ENCODE data around the gene ARID3C. TPM values are rescaled to one million over a fixed set of nuclear protein-coding genes. Genes with fewer than 3 reads are reported as not detected.

Gene ARID3C
- total RNA-seq, 1 donor from 2014 or later = not detected

DNA sequence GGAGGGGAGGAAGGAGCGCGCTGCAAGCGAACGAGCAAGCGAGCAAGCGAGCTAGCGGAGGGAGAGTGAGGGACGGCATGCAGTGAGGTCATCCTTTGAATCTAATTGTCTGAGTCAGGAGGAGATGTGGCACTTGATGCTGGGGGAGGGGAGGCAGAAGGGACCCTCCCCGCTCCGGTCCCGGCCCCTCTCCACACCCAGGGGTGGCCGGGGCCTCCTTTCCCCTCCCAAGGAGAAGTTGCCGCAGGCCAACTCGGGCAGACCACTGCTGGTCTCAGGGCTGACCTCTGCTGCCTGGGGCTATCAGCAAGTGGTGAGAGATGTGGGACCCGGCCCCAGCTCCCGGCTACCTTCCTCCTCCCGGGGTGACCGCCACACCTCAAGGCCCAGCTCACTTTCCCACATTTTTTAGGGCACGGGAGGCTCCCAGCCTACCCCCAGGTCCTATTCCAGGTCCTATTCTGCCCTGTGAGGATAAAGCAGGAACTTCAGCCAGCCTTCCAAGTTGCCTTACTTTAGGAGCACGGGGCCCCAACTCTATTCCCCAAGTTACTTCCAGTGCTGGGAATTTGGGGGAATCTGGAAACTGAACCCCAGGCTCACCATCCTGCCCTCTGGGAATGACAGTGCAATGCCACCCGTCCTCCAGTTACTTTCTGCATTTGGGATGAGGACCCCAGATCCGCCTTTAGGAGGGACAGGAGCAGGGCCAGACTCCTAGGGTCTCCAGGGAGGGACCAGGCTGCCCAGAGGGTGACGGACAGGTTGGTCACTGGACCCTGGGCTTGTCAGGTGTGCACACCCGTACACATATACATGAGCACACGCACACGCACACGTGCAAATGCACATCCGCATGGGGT lies 50.4 kb downstream of the ARID3C start:
- peaks cover 92% of the 10 kb centered on the region for H3K27me3 ChIP-seq (ENCODE audit: low read depth)
- H3K4me3 ChIP-seq = peak overlapping the region; percentile 57
- TF ChIP-seq, protein P1, sequence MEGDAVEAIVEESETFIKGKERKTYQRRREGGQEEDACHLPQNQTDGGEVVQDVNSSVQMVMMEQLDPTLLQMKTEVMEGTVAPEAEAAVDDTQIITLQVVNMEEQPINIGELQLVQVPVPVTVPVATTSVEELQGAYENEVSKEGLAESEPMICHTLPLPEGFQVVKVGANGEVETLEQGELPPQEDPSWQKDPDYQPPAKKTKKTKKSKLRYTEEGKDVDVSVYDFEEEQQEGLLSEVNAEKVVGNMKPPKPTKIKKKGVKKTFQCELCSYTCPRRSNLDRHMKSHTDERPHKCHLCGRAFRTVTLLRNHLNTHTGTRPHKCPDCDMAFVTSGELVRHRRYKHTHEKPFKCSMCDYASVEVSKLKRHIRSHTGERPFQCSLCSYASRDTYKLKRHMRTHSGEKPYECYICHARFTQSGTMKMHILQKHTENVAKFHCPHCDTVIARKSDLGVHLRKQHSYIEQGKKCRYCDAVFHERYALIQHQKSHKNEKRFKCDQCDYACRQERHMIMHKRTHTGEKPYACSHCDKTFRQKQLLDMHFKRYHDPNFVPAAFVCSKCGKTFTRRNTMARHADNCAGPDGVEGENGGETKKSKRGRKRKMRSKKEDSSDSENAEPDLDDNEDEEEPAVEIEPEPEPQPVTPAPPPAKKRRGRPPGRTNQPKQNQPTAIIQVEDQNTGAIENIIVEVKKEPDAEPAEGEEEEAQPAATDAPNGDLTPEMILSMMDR (IDR thresholded peaks at IDR 0.05; ENCODE audit: borderline replicate concordance) = no peak
- peaks cover 20% of the 10 kb centered on the region for H3K4me1 ChIP-seq
- no peak for DNase-seq
- intact Hi-C loops (cut with micrococcal nuclease) = no loop called here
- no peak overlapping the region for H3K27ac ChIP-seq (replicated peaks)
- no peaks in the 10 kb centered on the region for H3K36me3 ChIP-seq
- H3K9me3 ChIP-seq (replicated peaks) = no peaks in the 10 kb centered on the region

- H3K27ac ChIP-seq (replicated peaks) = no peak overlapping the region
- H3K27me3 ChIP-seq (ENCODE audit: low read depth) = peaks cover 86% of the 10 kb centered on the region
- H3K9me3 ChIP-seq (replicated peaks) = no peaks in the 10 kb centered on the region
- no peaks in the 10 kb centered on the region for H3K36me3 ChIP-seq
- DNase-seq = no peak
- TF ChIP-seq, protein P1 (IDR thresholded peaks at IDR 0.05; ENCODE audit: borderline replicate concordance) = no peak
- H3K4me3 ChIP-seq = peak overlapping the region; percentile 57
- intact Hi-C loops (cut with micrococcal nuclease) = no loop called here
- H3K4me1 ChIP-seq = peaks cover 20% of the 10 kb centered on the region
These were observed 51.2 kb downstream of the ARID3C start for GRCh38 chr9:34577400-34578240.

GRCh38 chr9:34576597-34577399 lies 52.1 kb downstream of the ARID3C start:
- no peak overlapping the region for H3K27ac ChIP-seq (replicated peaks)
- TF ChIP-seq, protein P1 (IDR thresholded peaks at IDR 0.05; ENCODE audit: borderline replicate concordance) = no peak
- no peak for DNase-seq
- H3K27me3 ChIP-seq (ENCODE audit: low read depth) = peaks cover 77% of the 10 kb centered on the region
- peaks cover 20% of the 10 kb centered on the region for H3K4me1 ChIP-seq
- H3K9me3 ChIP-seq (replicated peaks) = no peaks in the 10 kb centered on the region
- no peak overlapping the region for H3K4me3 ChIP-seq
- H3K36me3 ChIP-seq = no peaks in the 10 kb centered on the region
- intact Hi-C loops (cut with micrococcal nuclease) = no loop called here

GRCh38 chr9:34575862-34576596 lies 52.8 kb downstream of the ARID3C start:
- Histone ChIP-seq H3K36me3 (no peaks in the 10 kb centered on the region), H3K27ac (replicated peaks) (no peak overlapping the region), H3K4me3 (no peak overlapping the region), H3K4me1 (peaks cover 20% of the 10 kb centered on the region), H3K27me3 (ENCODE audit: low read depth) (peaks cover 70% of the 10 kb centered on the region), H3K9me3 (replicated peaks) (no peaks in the 10 kb centered on the region)
- TF ChIP-seq, protein P1 (IDR thresholded peaks at IDR 0.05; ENCODE audit: borderline replicate concordance) = no peak
- intact Hi-C loops (cut with micrococcal nuclease) = no loop called here
- DNase-seq = no peak

Data from left ventricle myocardium inferior (tissue), 1 donor.